PFSK-1 (cell line): Measurements from ENCODE around the gene IGSF21.

Source experiments
- POLR2AphosphoS5 ChIP-seq: IDR thresholded peaks from 2 replicates; pipeline ENCODE4 v1.6.1; 2012; ENCODE audit warnings: low read depth, mild to moderate bottlenecking, control low read depth, low read length, moderate library complexity
- SIN3A ChIP-seq: IDR thresholded peaks from 2 replicates; pipeline ENCODE4 v1.6.1; 2012; ENCODE audit warnings: mild to moderate bottlenecking, low read length, moderate library complexity, borderline replicate concordance; ENCODE audit not compliant: insufficient read depth
- TF ChIP-seq, protein P1 (sequence below), 2 experiments: IDR thresholded peaks; 2 replicates each; pipeline versions ENCODE4 v1.6.1 to v1.8.0; 2011 to 2012; ENCODE audit warnings: low read depth in 2 of 2, low read length in 2 of 2, control low read depth in 1 of 2, inconsistent platforms in 1 of 2, mild to moderate bottlenecking in 1 of 2, moderate library complexity in 1 of 2; ENCODE audit not compliant: insufficient read depth in 1 of 2

DNA sequence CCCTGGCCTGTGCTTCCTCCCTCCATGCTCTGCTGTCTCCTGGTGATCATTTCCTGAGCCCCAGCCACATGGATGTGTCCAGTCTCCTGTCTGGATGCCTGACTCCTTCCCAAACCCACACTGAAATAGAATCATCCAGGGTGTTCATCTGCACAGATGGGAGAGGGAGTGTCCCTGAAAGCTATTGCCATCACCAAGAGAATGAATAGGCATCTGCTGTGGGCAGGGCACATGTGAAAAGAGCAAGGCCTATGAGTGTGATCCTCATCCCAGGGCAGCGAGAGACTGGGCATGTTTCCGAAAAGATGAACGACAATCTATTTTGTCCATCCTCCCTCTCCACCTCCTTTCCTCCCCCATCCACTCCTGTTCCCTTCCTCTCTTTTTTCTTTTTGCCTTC is 5.0 kb downstream of the IGSF21 start:
- TF ChIP-seq, protein P1, sequence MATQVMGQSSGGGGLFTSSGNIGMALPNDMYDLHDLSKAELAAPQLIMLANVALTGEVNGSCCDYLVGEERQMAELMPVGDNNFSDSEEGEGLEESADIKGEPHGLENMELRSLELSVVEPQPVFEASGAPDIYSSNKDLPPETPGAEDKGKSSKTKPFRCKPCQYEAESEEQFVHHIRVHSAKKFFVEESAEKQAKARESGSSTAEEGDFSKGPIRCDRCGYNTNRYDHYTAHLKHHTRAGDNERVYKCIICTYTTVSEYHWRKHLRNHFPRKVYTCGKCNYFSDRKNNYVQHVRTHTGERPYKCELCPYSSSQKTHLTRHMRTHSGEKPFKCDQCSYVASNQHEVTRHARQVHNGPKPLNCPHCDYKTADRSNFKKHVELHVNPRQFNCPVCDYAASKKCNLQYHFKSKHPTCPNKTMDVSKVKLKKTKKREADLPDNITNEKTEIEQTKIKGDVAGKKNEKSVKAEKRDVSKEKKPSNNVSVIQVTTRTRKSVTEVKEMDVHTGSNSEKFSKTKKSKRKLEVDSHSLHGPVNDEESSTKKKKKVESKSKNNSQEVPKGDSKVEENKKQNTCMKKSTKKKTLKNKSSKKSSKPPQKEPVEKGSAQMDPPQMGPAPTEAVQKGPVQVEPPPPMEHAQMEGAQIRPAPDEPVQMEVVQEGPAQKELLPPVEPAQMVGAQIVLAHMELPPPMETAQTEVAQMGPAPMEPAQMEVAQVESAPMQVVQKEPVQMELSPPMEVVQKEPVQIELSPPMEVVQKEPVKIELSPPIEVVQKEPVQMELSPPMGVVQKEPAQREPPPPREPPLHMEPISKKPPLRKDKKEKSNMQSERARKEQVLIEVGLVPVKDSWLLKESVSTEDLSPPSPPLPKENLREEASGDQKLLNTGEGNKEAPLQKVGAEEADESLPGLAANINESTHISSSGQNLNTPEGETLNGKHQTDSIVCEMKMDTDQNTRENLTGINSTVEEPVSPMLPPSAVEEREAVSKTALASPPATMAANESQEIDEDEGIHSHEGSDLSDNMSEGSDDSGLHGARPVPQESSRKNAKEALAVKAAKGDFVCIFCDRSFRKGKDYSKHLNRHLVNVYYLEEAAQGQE (IDR thresholded peaks at IDR 0.05; ENCODE audit: insufficient read depth in 1 of 2, low read depth in 2 of 2, low read length in 2 of 2) = no peak
- TF ChIP-seq POLR2AphosphoS5 (no peak), SIN3A (no peak)
